Liver (tissue), 9 donors: ENCODE data around the gene PRG2. TPM values are rescaled to one million over a fixed set of nuclear protein-coding genes. Genes with fewer than 3 reads are reported as not detected.

Source experiments
- DNase-seq: peaks from one replicate; pipeline ENCODE4 v3.0.0-alpha.2; 2017; ENCODE audit warnings: low spot score
- H3K27ac ChIP-seq, 2 donors: one replicate each; pipeline ENCODE4 v1.7.0; 2013; ENCODE audit warnings: inconsistent platforms in 2 of 2, low read length in 2 of 2, control low read depth in 1 of 2, low read depth in 1 of 2, mild to moderate bottlenecking in 1 of 2
- H3K27me3 ChIP-seq, 4 donors: one replicate each; pipeline versions ENCODE4 v1.6.1 to v1.7.0; 2013; ENCODE audit warnings: low read length in 3 of 4, inconsistent platforms in 1 of 4, mild to moderate bottlenecking in 1 of 4, moderate library complexity in 1 of 4; ENCODE audit not compliant: control insufficient read depth in 4 of 4, insufficient read depth in 4 of 4
- H3K36me3 ChIP-seq, 4 donors: one replicate each; pipeline versions ENCODE4 v1.6.1 to v1.7.0; 2013; ENCODE audit warnings: low read length in 3 of 4, mild to moderate bottlenecking in 3 of 4, low read depth in 1 of 4, moderate library complexity in 1 of 4; ENCODE audit not compliant: control insufficient read depth in 4 of 4, insufficient read depth in 3 of 4
- H3K4me1 ChIP-seq, 4 donors: one replicate each; pipeline versions ENCODE4 v1.6.1 to v1.7.0; 2013; ENCODE audit warnings: low read length in 3 of 4, mild to moderate bottlenecking in 3 of 4, moderate library complexity in 1 of 4; ENCODE audit not compliant: control insufficient read depth in 4 of 4, insufficient read depth in 4 of 4
- H3K4me3 ChIP-seq, 3 donors: one replicate each; pipeline versions ENCODE4 v1.6.1 to v1.7.0; 2013; ENCODE audit warnings: low read length in 3 of 3, control low read depth in 1 of 3, low read depth in 1 of 3, mild to moderate bottlenecking in 1 of 3
- H3K9ac ChIP-seq, 2 donors: one replicate each; pipeline ENCODE4 v1.7.0; 2013; ENCODE audit warnings: low read length in 2 of 2, mild to moderate bottlenecking in 2 of 2, moderate library complexity in 2 of 2, control low read depth in 1 of 2, low read depth in 1 of 2
- H3K9me3 ChIP-seq, 4 donors: one replicate each; pipeline versions ENCODE4 v1.6.1 to v1.7.0; 2013; ENCODE audit warnings: low read length in 3 of 4; ENCODE audit not compliant: control insufficient read depth in 4 of 4
- CTCF ChIP-seq: fragments of 150-350 bp; IDR thresholded peaks from 2 replicates; pipeline ENCODE4 v1.5.1; 2017; ENCODE audit warnings: improper control_type of control experiment, low read depth, low read length; ENCODE audit not compliant: missing input control
- EGR1 ChIP-seq, 2 donors: IDR thresholded peaks; 2 replicates each; pipeline ENCODE4 v1.6.1; 2016 to 2018; ENCODE audit warnings: antibody characterized with exemption in 2 of 2, low read depth in 2 of 2
- FOXA1 ChIP-seq: IDR thresholded peaks from 2 replicates; pipeline ENCODE4 v1.6.1; 2016; ENCODE audit warnings: antibody characterized with exemption
- FOXA2 ChIP-seq: IDR thresholded peaks from 2 replicates; pipeline ENCODE4 v1.6.1; 2016; ENCODE audit warnings: antibody characterized with exemption
- GABPA ChIP-seq, 2 donors: IDR thresholded peaks in 1 of 2; conservative IDR thresholded peaks in 1 of 2; 2 replicates each; pipeline ENCODE4 v1.6.1; 2016; ENCODE audit warnings: antibody characterized with exemption in 2 of 2, mild to moderate bottlenecking in 1 of 2, moderate library complexity in 1 of 2
- HNF4A ChIP-seq, 2 donors: conservative IDR thresholded peaks; 2 replicates each; pipeline ENCODE4 v1.6.1; 2016; ENCODE audit warnings: antibody characterized with exemption in 2 of 2, mild to moderate bottlenecking in 2 of 2
- HNF4G ChIP-seq: IDR thresholded peaks from 2 replicates; pipeline ENCODE4 v1.6.1; 2016; ENCODE audit warnings: antibody characterized with exemption
- JUND ChIP-seq, 2 donors: IDR thresholded peaks; 2 replicates each; pipeline ENCODE4 v1.6.1; 2016; ENCODE audit warnings: antibody characterized with exemption in 2 of 2
- MAX ChIP-seq: IDR thresholded peaks from 2 replicates; pipeline ENCODE4 v1.6.1; 2016; ENCODE audit warnings: antibody characterized with exemption
- NR2F2 ChIP-seq: IDR thresholded peaks from 2 replicates; pipeline ENCODE4 v1.6.1; 2016; ENCODE audit warnings: antibody characterized with exemption
- RAD21 ChIP-seq, 2 donors: IDR thresholded peaks; 2 replicates each; pipeline ENCODE4 v1.6.1; 2016; ENCODE audit warnings: antibody characterized with exemption in 2 of 2, mild to moderate bottlenecking in 2 of 2
- REST ChIP-seq: IDR thresholded peaks from 2 replicates; pipeline ENCODE4 v1.6.1; 2016; ENCODE audit warnings: antibody characterized with exemption, mild to moderate bottlenecking
- RXRA ChIP-seq, 2 donors: IDR thresholded peaks; 2 replicates each; pipeline ENCODE4 v1.6.1; 2017 to 2018; ENCODE audit warnings: antibody characterized with exemption in 2 of 2, mild to moderate bottlenecking in 1 of 2
- SP1 ChIP-seq: IDR thresholded peaks from 2 replicates; pipeline ENCODE4 v1.6.1; 2018; ENCODE audit warnings: antibody characterized with exemption, mild to moderate bottlenecking
- TAF1 ChIP-seq: conservative IDR thresholded peaks from 2 replicates; pipeline ENCODE4 v1.6.1; 2016; ENCODE audit warnings: antibody characterized with exemption, mild to moderate bottlenecking
- YY1 ChIP-seq: IDR thresholded peaks from 2 replicates; pipeline ENCODE4 v1.6.1; 2016; ENCODE audit warnings: antibody characterized with exemption, mild to moderate bottlenecking
- ZBTB33 ChIP-seq: IDR thresholded peaks from 2 replicates; pipeline ENCODE4 v1.6.1; 2016; ENCODE audit warnings: antibody characterized with exemption
- whole genome bisulfite sequencing: extraction: QIAGEN DNeasy Blood & Tissue Kit; methylation state at CpG from one replicate; pipeline ENCODE4 v1.1.7; 2013; 5-methylcytosine and 5-hydroxymethylcytosine counted together
- polyA plus RNA-seq, 2 donors: library from polyadenylated mRNA; stranded (reverse) in 1 of 2; unstranded in 1 of 2; fragments of 200-250 nt in 1 of 2; fragments of >200 nt in 1 of 2; fragmentation: Nextera tagmentation in 1 of 2; extraction: Ambion mirVana in 1 of 2; gene quantifications; one replicate each; pipeline versions ENCODE4 v1.2.1 to v1.2.3, GENCODE V29; 2013 to 2015
- total RNA-seq, 2 donors: library from RNA; depleted of rRNA; stranded (reverse); fragments of >200 nt; gene quantifications; one replicate each; pipeline ENCODE4 v1.2.3, GENCODE V29; 2014
- donor health status: healthy.
- donor health status: healthy.
- donor health status: healthy.
- donor health status: healthy.
- donor health status: healthy.

PRG2 gene
- total and polyA plus RNA-seq, 4 donors = 0.74 to 24.2 (median 1.2) TPM; not detected in 1

GRCh38 chr11:57354699-57355098, 35.8 kb downstream of the PRG2 start:
- peaks cover 0 to 9% (median 4%) of the 10 kb centered on the region in 4 donors for H3K4me1 ChIP-seq
- H3K27ac ChIP-seq = no peak overlapping the region
- H3K9ac ChIP-seq = no peak overlapping the region
- no peak for DNase-seq
- H3K4me3 ChIP-seq = no peak overlapping the region
- WGBS = 82% methylated on average over 6 of the region's 6 CpGs
- no peaks in the 10 kb centered on the region for H3K36me3 ChIP-seq
- TF ChIP-seq FOXA1 (no peak), RXRA (IDR thresholded peaks at IDR 0.05) (no peak), CTCF (no peak), ZBTB33 (no peak), TAF1 (no peak), EGR1 (IDR thresholded peaks at IDR 0.05; ENCODE audit: low read depth in 2 of 2) (no peak), MAX (no peak), RAD21 (IDR thresholded peaks at IDR 0.05) (no peak), YY1 (no peak), FOXA2 (no peak), JUND (IDR thresholded peaks at IDR 0.05) (no peak), NR2F2 (no peak), SP1 (no peak), GABPA (IDR thresholded peaks at IDR 0.05 in 1 of 2, conservative IDR thresholded peaks at IDR 0.05 in 1 of 2) (no peak), HNF4A (conservative IDR thresholded peaks at IDR 0.05) (no peak), REST (no peak)
- peaks cover 0 to 2% (median 0%) of the 10 kb centered on the region in 4 donors for H3K9me3 ChIP-seq
- no peaks in the 10 kb centered on the region for H3K27me3 ChIP-seq

- no peaks in the 10 kb centered on the region for H3K27me3 ChIP-seq
- TF ChIP-seq HNF4G = no peak
- no peak for TF ChIP-seq REST
- TF ChIP-seq ZBTB33 = no peak
- no peak for TF ChIP-seq MAX
- TF ChIP-seq CTCF = no peak
These were observed 36.6 kb downstream of the PRG2 start for GRCh38 chr11:57353852-57354251.

More at GRCh38 chr11:57353852-57354251, 36.6 kb downstream of the PRG2 start:
- no peaks in the 10 kb centered on the region for H3K36me3 ChIP-seq
- peaks cover 0 to 2% (median 0%) of the 10 kb centered on the region in 4 donors for H3K9me3 ChIP-seq
- no peak overlapping the region for H3K27ac ChIP-seq
- no peak overlapping the region for H3K9ac ChIP-seq
- DNase-seq = no peak
- H3K4me1 ChIP-seq = peaks cover 0 to 9% (median 7%) of the 10 kb centered on the region in 4 donors
- WGBS = 83% methylated on average over 4 of the region's 4 CpGs
- no peak overlapping the region for H3K4me3 ChIP-seq
